ENCODE results near the gene STUM. TPM values are rescaled to one million over a fixed set of nuclear protein-coding genes. Genes with fewer than 3 reads are reported as not detected.

STUM gene
- total RNA-seq, 1 experiment from 2014 or later = 0.11 TPM

DNA sequence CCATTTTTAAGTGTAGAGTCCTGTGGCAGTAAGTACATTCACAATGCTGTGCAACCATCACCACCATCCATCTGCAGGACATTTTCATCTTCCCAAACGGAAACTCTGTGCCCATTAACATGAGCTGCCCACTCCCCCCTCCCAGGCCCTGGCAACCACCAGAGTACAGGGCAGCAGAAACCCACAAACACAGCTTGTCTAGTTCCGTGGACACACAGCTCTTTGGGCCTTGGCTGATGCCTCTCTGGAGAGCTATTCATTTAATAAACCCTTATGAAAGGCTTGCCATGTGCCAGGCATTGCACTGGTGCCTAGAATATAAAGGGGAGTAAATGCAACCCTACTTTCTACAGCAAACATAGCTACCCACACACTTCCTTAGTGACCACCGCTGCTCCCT is 28.0 kb downstream of the STUM start:
- DNase-seq = no peak
- Histone ChIP-seq H3K79me2 (ENCODE audit: insufficient read depth, low read length) (no peaks in the 10 kb centered on the region), H3K9ac (ENCODE audit: extremely low read depth, insufficient read length, low read length) (no peak overlapping the region), H3K18ac (ENCODE audit: insufficient read length, low read depth, low read length) (no peak overlapping the region), H3K23ac (ENCODE audit: insufficient read length, low read depth, low read length) (no peak overlapping the region), H3K14ac (ENCODE audit: insufficient read depth, low read length) (no peak overlapping the region), H3T11ph (ENCODE audit: low read length) (no peak overlapping the region), H3K4me1 (ENCODE audit: insufficient read depth, low read length) (no peaks in the 10 kb centered on the region), H4K20me1 (ENCODE audit: control insufficient read depth, insufficient read depth, insufficient read length) (no peaks in the 10 kb centered on the region), H2BK15ac (ENCODE audit: low read depth, low read length) (no peak overlapping the region), H2BK120ac (ENCODE audit: low read depth, low read length, poor library complexity, severe bottlenecking) (no peak overlapping the region), H2BK12ac (ENCODE audit: insufficient read length, low read depth, low read length) (no peak overlapping the region), H3K4ac (ENCODE audit: low read depth, low read length) (no peak overlapping the region), H2AK5ac (ENCODE audit: insufficient read length, low read length) (no peak overlapping the region), H4K8ac (replicated peaks; ENCODE audit: insufficient read length, low read depth, low read length) (no peak overlapping the region), H2BK20ac (ENCODE audit: low read depth, low read length, poor library complexity, severe bottlenecking) (no peak overlapping the region), H3K56ac (ENCODE audit: insufficient read length, low read depth, low read length) (no peak overlapping the region), H3K27me3 (ENCODE audit: insufficient read depth, low read length) (no peaks in the 10 kb centered on the region), H3K9me3 (ENCODE audit: control insufficient read depth, low read depth, low read length) (no peaks in the 10 kb centered on the region), H3K79me1 (ENCODE audit: insufficient read depth, low read depth, low read length, poor library complexity, severe bottlenecking) (no peaks in the 10 kb centered on the region), H4K91ac (ENCODE audit: insufficient read length, low read depth, low read length) (no peak overlapping the region), H4K5ac (ENCODE audit: insufficient read length, low read depth, low read length) (no peak overlapping the region), H2BK5ac (ENCODE audit: insufficient read length, low read length) (no peak overlapping the region), H3K4me2 (ENCODE audit: insufficient read depth, insufficient read length, low read length) (no peak overlapping the region), H3K23me2 (ENCODE audit: insufficient read length, low read depth, low read length, poor library complexity, severe bottlenecking) (no peaks in the 10 kb centered on the region), H2AFZ (ENCODE audit: low read length) (no peak overlapping the region), H3K27ac (ENCODE audit: insufficient read length, low read depth, low read length) (no peak overlapping the region)
- no peak for TF ChIP-seq CTCF (conservative IDR thresholded peaks at IDR 0.05)
- no CpG with 5 or more reads among the region's 3 CpGs for WGBS (ENCODE audit: extremely low coverage, insufficient read length, low lambda C conversion rate)
- H3K4me3 Mint-ChIP-seq = no peak overlapping the region
- peaks cover 11 to 15% of the 10 kb centered on the region in 2 experiments for H3K4me1 Mint-ChIP-seq
- no peak overlapping the region for H3K27ac Mint-ChIP-seq
- no peaks in the 10 kb centered on the region; the same call in 1 of the 2 replicates for H3K27me3 Mint-ChIP-seq (ENCODE audit: low read depth)
- no peaks in the 10 kb centered on the region for H3K9me3 Mint-ChIP-seq
- peaks cover 0 to 1% (median 0%) of the 10 kb centered on the region in 3 experiments; a peak in 1 of 7 replicates for H3K36me3 Mint-ChIP-seq (ENCODE audit: insufficient read depth in 1 of 3, low read depth in 3 of 3)

Measured in H9 (cell line).